Activated CD4-positive, CD25-positive, alpha-beta regulatory T cell (primary cell): ENCODE measurements around the gene ROS1.
"Not testable (repeated sequence)": the region's sequence is repeated elsewhere in the genome, so short reads cannot be mapped to it uniquely, and the experiment has no call there.

Experiments
- DNase-seq, 4 experiments: peaks; one replicate each; lab custom pipeline; 2025; lab: John Stamatoyannopoulos, UW

Gene ROS1

GRCh38 chr6:117266257-117267053 lies 159.3 kb downstream of the ROS1 start:
- DNase-seq: no peak

GRCh38 chr6:117265410-117266256 lies 160.1 kb downstream of the ROS1 start, which contains the start of gene VGLL2:
Gene VGLL2, plus strand, starts transcription at chr6:117265558. Its CDS starts 206 bp downstream, at chr6:117265764.
- no peak for DNase-seq

DNA sequence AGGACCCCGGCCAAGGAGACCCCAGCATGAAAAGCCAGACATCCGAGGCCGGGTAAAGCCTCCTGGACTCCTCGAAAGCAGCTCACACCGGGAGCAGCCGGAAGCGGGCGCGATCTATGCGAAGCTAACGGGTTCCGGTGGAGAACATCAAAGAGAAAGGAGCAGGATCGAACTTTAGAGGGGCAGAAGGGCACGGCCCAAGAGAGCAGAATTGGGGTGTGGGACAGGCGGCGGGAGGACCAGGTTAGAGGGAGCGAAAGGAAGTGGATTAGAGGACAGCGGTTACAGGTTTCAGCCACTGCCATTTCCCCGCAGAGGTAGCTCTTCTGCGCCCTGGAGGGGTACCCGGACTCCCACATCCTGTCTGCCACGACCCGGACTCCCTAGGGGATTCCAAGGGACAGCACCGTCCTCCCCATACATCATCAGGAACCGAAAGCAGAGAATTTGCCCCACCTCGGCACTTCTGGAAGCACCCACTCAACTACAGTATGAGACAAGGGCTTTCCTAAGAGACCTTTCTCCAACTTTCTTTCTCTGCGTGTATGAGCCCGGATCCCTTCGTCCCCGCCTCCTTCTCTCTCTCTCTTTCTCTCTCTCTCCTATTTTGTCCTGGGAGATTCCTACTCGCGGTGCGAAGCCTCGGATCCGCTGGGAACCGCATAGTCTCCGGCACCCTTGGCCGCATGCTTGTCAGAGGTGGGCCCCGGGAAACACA lies 160.9 kb downstream of the ROS1 start:
- DNase-seq: no peak

GRCh38 chr6:117264369-117264691 lies 161.4 kb downstream of the ROS1 start:
- no peak for DNase-seq

- DNase-seq: no peak
Measured at GRCh38 chr6:117263353-117263927, 162.3 kb downstream of the ROS1 start.

- no peak for DNase-seq
Measured at GRCh38 chr6:117262799-117263198, 162.9 kb downstream of the ROS1 start.

DNA sequence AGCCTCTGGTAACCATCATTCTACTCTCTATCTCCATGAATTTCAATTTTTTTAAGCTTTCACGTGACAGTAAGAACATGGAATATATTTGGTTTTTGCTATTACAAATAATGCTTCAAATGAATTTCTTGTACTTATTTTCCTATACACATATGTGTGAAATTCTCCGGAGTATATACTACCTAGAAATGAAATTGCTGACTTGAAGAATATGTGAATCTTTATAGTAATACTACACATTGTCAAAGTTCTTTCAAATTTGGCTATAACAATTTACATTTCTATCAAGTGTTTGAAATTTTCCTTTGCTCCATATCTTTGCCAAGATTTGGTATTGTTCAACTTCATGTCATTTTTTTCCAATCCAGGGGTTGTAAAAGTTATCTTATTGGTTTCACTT lies 172.0 kb downstream of the ROS1 start:
- no peak for DNase-seq

DNA sequence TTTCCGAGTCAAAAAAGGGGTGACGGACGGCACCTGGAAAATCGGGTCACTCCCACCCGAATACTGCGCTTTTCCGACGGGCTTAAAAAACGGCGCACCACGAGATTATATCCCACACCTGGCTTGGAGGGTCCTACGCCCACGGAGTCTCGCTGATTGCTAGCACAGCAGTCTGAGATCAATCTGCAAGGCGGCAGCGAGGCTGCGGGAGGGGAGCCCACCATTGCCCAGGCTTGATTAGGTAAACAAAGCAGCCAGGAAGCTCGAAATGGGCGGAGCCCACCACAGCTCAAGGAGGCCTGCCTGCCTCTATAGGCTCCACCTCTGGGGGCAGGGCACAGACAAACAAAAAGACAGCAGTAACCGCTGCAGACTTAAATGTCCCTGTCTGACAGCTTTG lies 180.8 kb downstream of the ROS1 start:
- not testable (repeated sequence) for DNase-seq

DNA sequence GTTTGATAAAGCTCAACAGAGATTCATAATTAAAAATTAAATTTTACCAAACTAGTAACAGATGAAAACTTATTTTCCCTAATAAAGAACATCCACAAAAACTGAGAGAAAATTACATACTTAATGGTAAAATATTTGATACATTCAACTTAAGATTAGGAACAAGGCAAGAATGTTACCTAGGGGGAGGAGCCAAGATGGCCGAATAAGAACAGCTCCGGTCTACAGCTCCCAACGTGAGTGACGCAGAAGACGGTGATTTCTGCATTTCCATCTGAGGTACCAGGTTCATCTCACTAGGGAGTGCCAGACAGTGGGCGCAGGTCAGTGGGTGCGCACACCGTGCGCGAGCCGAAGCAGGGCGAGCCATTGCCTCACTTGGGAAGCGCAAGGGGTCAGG lies 181.2 kb downstream of the ROS1 start:
- DNase-seq: not testable (repeated sequence)
